NCI-H82 (cell line): ENCODE results near the gene SUN5.
"Not testable (repeated sequence)": the region's sequence is repeated elsewhere in the genome, so short reads cannot be mapped to it uniquely, and the experiment has no call there.

ENCODE experiments used
- DNase-seq: peaks from one replicate; lab custom pipeline; 2025; lab: John Stamatoyannopoulos, UW

Gene SUN5

GRCh38 chr20:32965115-32965514 is 39.1 kb downstream of the SUN5 start:
- DNase-seq, result no peak

DNA sequence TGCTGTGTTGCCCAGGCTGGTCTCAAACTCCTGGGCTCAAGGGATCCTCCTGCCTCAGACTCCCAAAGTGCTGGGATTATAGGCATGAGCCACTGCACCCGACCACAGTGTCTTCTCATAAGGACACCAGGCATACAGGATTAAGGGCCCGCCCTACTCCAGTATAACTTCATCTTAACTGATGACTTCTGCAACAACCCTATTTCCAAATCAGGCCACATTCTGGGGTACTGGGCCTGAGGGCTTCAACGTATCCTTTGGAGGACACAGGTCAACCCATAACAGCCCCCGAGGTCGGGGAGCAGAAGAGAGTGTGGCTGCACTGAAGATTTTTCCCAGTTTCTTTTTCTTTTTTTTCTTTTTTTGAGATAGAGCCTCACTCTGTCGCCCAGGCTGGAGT is 39.7 kb downstream of the SUN5 start:
- DNase-seq, result no peak

DNA sequence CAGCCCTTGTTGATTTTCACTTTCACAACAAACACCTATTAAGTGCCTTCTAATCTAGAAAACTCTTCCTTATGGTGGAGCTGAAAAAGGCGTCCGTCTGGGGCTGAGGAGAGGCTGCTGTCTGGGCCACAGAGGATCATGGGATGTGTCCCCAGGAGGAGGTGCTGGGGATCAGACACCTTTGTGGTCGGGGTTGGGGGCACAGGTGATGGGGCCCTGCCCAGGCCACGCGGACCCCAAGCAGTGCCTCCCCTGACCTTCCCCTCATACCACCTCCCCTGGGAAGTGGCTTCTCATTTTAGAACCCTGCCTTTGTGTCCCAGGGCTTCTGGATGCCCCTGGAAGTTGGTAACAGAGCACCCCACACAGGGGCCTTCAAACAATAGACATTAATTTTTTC is 41.1 kb downstream of the SUN5 start:
- DNase-seq, result no peak

DNA sequence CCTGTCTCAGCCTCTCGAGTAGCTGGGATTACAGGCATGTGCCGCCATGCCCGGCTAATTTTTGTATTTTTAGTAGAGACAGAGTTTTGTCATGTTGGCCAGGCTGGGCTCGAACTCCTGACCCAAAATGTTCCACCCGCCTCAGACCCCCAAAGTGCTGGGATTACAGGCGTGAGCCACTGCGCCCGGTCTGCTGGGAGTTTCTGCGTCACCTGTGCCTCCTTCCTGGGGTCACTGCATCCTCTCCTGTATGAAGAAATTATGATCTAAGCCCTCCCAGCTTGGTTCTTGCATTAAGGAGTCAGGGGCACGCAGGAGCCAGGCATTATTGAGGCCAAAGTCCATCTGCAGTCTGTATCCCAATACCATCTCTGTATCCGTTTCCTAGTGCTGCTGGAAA is 41.6 kb downstream of the SUN5 start:
- not testable (repeated sequence) for DNase-seq

GRCh38 chr20:32962053-32962452 is 42.2 kb downstream of the SUN5 start:
- no peak for DNase-seq

DNA sequence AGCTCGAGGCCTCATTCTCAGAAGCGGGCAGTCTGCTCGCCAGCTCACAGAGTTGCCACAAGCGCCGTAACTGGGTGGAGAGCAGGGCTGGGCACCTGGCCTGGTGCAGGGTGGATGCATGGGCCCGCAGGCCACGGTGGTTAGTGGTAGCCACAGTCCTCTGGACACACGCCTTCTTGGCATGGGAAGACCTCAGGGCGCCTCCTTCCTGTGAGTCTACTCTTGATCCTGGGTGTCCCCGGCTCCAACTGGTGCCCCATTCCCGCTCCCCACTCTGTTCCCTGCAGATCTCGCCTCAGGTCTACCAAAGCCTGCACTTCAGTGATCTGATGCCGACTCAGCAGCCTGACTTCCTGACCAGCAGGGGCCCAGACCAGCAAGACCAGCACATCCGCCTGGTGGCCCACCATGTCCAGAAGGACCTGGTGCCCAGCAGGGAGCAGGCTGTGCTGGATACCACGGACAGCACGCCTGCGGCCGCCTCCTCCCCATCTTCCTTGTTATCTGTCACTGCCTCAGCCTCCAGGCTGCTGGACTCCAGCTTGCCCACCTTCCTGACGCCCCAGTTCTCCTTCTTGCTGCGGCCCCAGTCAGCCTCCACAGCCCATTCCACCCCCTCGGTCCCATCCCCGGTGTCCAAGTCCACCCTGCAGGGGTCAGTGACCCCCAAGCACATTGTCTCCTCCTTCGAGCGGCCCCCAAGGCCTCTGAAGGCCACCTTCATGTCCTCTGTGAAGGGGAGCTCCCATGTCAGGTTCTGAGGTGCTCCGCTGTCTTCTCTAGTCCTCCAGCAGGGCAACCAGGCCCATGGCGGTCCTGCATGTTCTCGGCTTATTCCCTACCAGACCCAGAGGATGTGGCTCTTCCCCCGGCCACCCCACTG is 43.1 kb downstream of the SUN5 start:
- no peak for DNase-seq

GRCh38 chr20:32960222-32960518 is 44.1 kb downstream of the SUN5 start:
- DNase-seq, result no peak

DNA sequence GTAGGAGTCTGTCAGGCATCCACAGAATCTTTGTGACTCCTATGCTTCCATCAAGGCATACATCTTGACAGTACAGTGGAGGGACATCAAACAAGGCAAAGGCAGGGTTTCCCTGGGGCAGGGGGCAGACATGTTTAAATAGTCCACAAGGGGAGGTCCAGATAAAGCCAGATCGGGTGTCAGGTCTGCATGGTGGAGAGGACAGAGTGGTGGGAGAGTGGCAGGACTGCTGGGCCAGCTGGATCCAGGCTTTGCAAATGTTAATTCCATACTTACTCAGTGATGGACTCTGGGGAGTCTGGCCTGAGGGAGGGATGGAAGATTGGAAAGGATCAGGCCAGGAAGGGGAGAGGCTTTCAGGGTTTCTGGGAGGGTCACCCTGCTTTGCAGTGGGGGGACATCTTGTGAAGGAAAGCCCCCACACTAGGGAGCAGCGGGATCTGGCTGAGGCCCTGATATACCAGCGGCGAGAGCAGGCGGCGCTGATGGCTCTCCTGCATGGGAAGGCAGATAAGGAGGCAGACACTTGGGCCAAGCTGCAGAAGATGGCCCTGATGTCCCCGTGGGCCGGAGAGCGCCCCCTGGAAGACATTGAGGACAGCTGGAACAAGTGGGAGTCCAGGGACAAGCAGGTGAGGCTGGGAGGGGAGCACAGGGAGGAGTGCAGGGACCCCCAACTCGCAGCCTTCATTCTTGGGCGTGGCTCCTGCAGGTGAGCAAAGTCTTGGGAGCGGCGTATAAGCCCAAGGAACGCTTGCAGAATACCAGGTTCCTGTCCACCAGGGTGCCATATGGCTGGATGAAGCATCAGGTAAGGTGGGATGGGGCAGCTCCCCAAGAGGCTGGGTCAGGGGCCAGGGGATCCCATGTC is 44.6 kb downstream of the SUN5 start:
- no peak for DNase-seq

DNA sequence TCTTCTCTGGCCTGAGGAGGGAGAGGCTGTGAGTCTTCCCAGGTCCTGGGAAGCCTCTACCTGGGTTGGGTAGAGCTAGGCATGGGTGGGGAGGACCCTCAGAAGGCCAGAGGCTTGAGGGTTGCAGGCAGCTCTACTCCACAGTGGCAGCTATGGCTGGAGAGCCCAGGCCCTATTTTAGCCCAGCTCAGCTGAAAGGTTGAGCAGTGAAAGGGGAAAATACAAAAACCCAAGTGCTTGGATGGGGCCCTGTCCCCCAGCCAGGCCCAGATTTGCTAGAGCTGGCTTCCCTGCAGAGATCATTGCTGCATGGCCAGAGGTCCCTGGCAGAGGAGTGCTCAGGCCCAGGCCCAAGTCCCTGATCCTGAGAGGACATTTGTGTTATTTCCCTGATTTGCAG is 45.7 kb downstream of the SUN5 start:
- DNase-seq, result no peak

DNA sequence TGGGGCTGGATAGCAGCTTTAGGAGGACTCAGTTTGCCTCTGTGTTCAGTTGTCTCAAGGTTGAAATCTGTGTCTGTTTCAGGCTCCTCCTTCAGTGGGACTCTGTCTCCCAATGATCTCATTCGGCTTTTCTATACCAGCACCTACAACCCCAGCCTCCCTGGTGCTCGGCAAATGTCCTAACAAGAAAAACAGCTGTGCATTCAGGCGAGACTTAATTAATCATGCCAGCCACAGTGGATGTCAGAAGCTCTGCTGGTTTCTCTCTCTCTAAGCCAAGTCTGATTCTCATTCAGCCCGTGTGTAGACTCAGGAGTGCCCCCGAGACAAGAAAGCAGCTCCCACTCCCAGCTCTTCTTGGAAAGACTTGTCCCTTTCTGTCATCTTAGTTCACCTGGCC is 46.8 kb downstream of the SUN5 start:
- no peak for DNase-seq

DNA sequence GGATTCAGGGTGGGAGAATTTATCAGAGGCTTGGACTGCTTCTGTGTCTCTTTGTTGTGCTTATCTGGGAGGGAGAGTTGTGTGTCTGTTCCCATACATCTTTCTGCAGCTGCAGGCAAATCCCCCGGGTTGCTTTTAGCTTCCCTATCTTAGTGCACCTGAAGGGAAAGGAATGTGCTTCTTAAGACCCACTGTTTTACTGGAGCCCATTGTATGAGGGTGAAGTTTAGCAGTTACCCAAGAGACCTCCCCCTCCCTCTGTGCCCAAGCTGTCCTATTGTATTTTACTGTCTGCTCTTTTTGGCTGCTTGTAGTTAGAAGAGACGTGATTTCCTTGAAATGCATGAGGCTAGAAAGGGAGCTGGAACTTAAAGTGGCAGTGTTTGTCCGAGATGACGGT is 53.7 kb downstream of the SUN5 start:
- DNase-seq, result not testable (repeated sequence)

DNA sequence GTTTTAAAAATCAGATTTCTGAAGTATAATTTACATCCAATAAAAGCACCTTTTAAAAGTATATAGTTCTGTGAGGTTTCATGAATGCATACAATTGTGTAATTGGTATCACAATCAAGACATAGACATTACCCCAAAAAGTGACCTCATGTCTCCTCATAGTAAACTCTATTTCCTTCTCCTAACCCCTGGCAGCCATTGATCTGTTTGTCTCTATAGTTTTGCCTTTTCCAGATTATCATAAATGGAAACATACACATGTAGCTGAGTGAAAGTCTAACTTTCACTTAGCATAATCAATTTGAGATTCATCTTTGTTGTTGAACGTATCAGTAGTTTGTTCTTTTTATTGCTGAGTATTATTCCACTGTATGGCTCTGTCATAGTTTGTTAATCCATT is 57.6 kb downstream of the SUN5 start:
- DNase-seq, result no peak

DNA sequence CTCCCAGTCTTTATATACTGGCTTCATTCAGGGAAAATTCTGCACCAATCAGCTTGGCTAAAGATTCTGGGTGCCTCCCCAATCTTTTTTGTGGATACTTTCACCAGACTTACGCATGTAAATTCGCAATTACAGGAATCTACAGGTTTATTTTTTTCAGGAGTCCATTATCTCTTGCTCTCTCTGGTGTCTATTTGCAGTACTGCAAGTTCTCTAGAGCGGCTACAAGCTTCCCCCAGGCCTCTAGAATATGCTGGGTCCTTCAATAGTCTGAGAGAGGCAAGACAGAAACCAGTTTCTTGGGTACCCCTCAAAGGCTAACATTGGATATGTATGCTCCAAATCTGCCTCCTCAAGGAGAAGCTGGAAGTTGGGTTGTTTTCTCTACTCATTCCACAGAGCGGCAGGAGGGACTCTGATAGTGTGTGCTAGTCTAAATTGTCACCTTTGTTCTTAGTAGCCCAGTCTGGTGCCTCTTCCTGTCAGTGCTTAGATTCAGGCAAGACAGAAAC is 58.5 kb downstream of the SUN5 start:
- peak; percentile 21 for DNase-seq

DNA sequence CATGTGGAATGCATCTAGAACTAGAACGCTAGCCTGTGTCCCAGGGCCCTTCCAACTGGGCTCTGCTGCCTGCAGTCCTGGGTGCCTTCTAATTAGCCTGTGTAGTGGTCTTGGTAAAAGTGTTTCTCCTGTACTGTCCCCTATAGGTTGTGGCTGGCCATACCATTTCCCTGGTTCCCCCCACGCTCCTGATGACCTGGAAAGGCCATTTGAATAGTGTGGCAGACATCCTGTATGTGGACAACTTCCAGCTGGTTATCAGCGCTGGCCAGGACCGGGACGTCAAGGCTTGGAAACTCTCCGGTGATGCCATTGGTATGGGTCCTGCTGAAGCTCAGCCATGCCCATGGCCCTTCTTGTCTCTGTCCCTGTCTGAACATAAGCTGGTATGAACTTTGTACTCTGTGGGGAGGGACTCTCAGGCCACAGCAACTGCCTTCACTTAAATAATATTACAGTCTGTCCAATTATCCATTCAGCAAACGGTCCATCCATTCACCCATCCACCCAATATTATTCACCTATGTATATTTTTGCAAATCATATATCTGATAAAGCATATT is 60.7 kb downstream of the SUN5 start:
- DNase-seq, result no peak

- DNase-seq, result no peak
These were observed 62.9 kb downstream of the SUN5 start for GRCh38 chr20:32941155-32941885.

DNA sequence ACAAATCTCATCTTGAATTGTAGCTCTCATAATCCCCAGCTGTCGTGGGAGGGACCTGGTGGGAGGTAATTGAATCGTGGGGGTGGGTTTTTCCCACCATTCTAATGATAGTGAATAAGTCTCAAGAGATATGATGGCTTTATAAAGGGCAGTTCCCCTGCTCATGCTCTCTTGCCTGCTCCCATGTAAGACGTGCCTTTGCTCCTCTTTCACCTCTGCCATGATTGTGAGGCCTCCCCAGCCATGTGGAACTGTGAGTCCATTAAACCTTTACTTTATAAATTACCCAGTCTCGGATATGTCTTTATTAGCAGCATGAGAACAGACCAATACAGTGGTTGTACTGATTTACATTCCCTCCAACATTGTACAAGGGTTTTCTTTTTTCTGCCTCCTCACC is 69.7 kb downstream of the SUN5 start:
- DNase-seq, result peak; percentile 19
